K562 (cell line): Measurements from ENCODE around the gene SAMD8. TPM values are rescaled to one million over a fixed set of nuclear protein-coding genes. Genes with fewer than 3 reads are reported as not detected.
"Not testable (repeated sequence)": the region's sequence is repeated elsewhere in the genome, so short reads cannot be mapped to it uniquely, and the experiment has no call there.

Experiments
- ATAC-seq: fragments of 200-7000 bp; cut with Tn5 transposase; 3 replicates; pipeline ENCODE4 v1.9.1; 2020; ENCODE audit warnings: moderate library complexity
- BruUV-seq: library from RNA; stranded (reverse); fragments of 400-500 nt; replicated peaks from 2 replicates; lab custom pipeline; 2021; lab: Mats Ljungman, UMichigan
- CTCF ChIA-PET: fragments of 300-600 bp; formaldehyde crosslinking; extraction: SDS; loops from one replicate; lab custom pipeline; 2021; ENCODE audit warnings: low intra/inter-chr PET ratio; lab: Yijun Ruan, JAX
- POLR2A ChIA-PET: fragments of 300-600, 350-650 bp; sonication (Branson Sonifier 250); formaldehyde crosslinking; extraction: SDS; loops from one replicate; lab custom pipeline; 2021; ENCODE audit warnings: antibody characterized with exemption, inconsistent platforms; lab: Yijun Ruan, JAX
- DNase-seq, 4 experiments: peaks; one replicate each; pipeline versions ENCODE4 v3.0.0 to v3.0.0-alpha.2; 2011 to 2018; ENCODE audit warnings: low spot score in 3 of 4, mixed read lengths in 3 of 4; ENCODE audit errors: extremely low read depth in 1 of 4
- FAIRE-seq: peaks from 2 replicates; lab custom pipeline; 2011; peaks lifted over from hg19 to GRCh38; lab: Jason Lieb, UNC
- H2AFZ ChIP-seq: 2 replicates; pipeline ENCODE4 v1.6.0; 2011; ENCODE audit warnings: low read depth, low read length, control low read depth, inconsistent platforms
- H3K27ac ChIP-seq: fragments of 200-600 bp; 3 replicates; pipeline ENCODE4 v1.8.0; 2011; ENCODE audit warnings: low read depth, mild to moderate bottlenecking, control low read depth, inconsistent platforms, low read length, moderate library complexity, mixed read lengths; ENCODE audit errors: extremely low read depth
- H3K27me3 ChIP-seq, 2 experiments: fragments of 300-600 bp in 1 of 2; 2 replicates in 1 of 2; 3 replicates in 1 of 2; pipeline versions ENCODE4 v1.6.0 to v1.8.0; 2011; ENCODE audit warnings: inconsistent platforms in 2 of 2, low read length in 2 of 2, mild to moderate bottlenecking in 1 of 2, mixed read lengths in 1 of 2, moderate library complexity in 1 of 2; ENCODE audit not compliant: control insufficient read depth in 2 of 2, insufficient read depth in 2 of 2
- H3K36me3 ChIP-seq: fragments of 300-600 bp; 3 replicates; pipeline ENCODE4 v1.8.0; 2011; ENCODE audit warnings: mild to moderate bottlenecking, low read length, inconsistent platforms; ENCODE audit not compliant: control insufficient read depth, insufficient read depth
- H3K4me1 ChIP-seq, 2 experiments: fragments of 200-600 bp in 1 of 2; replicated peaks in 1 of 2; 2 replicates in 1 of 2; 3 replicates in 1 of 2; pipeline versions ENCODE4 v1.5.1 to v1.8.0; 2011; ENCODE audit warnings: inconsistent platforms in 2 of 2, low read length in 2 of 2, mild to moderate bottlenecking in 1 of 2, mixed read lengths in 1 of 2, moderate library complexity in 1 of 2; ENCODE audit not compliant: control insufficient read depth in 2 of 2, insufficient read depth in 2 of 2
- H3K4me2 ChIP-seq: 2 replicates; pipeline ENCODE4 v1.6.1; 2011; ENCODE audit warnings: low read length, control low read depth, inconsistent platforms, mixed read lengths; ENCODE audit not compliant: insufficient read depth
- H3K4me3 ChIP-seq: fragments of 200-600 bp; sonication (generic), shearing (Covaris generic); 2 replicates; pipeline ENCODE4 v1.5.1; 2016; ENCODE audit warnings: control low read depth, inconsistent platforms
- H3K79me2 ChIP-seq: fragments of 200-600 bp; 3 replicates; pipeline ENCODE4 v1.8.0; 2011; ENCODE audit warnings: low read length, inconsistent platforms; ENCODE audit not compliant: control insufficient read depth, insufficient read depth
- H3K9ac ChIP-seq, 2 experiments: 2 replicates each; pipeline versions ENCODE4 v1.6.0 to v1.6.1; 2011; ENCODE audit warnings: low read depth in 2 of 2, low read length in 2 of 2, control low read depth in 1 of 2, inconsistent platforms in 1 of 2, mild to moderate bottlenecking in 1 of 2, mixed read lengths in 1 of 2; ENCODE audit not compliant: insufficient read depth in 1 of 2
- H3K9me1 ChIP-seq: one replicate; pipeline ENCODE4 v1.6.0; 2011; ENCODE audit warnings: inconsistent platforms, mild to moderate bottlenecking, low read length, moderate library complexity; ENCODE audit not compliant: control insufficient read depth, insufficient read depth
- H3K9me3 ChIP-seq: replicated peaks from 2 replicates; pipeline ENCODE4 v1.5.1; 2011; ENCODE audit warnings: low read depth, low read length, inconsistent platforms; ENCODE audit not compliant: control insufficient read depth, insufficient read depth
- H4K20me1 ChIP-seq: replicated peaks from 2 replicates; pipeline ENCODE4 v1.6.1; 2011; ENCODE audit warnings: low read length, inconsistent platforms, mixed read lengths; ENCODE audit not compliant: control insufficient read depth, insufficient read depth
- WGBS: fragments of 100-300 bp; shearing (Covaris generic); methylation state at CpG from one replicate; pipeline ENCODE4 v1.1.6; 2016; ENCODE audit warnings: low coverage, mixed read lengths; ENCODE audit not compliant: insufficient coverage; ENCODE audit errors: missing lambda C conversion rate; 5-methylcytosine and 5-hydroxymethylcytosine counted together
- in situ Hi-C: fragments of 300-500 bp; cut with MboI; formaldehyde crosslinking; loops from 4 replicates; pipeline ENCODE4 v1.15.0; 2018; ENCODE audit warnings: inconsistent platforms, mixed read lengths
- intact Hi-C: fragments of 100-400 bp; cut with micrococcal nuclease; formaldehyde crosslinking; loops from 2 replicates; pipeline ENCODE4 v1.14.2; 2022
- polyA plus RNA-seq, 8 experiments: library from polyadenylated mRNA; depleted of rRNA in 4 of 8; stranded (reverse) in 5 of 8; unstranded in 3 of 8; fragments of >200 nt; fragmentation: Nextera tagmentation in 2 of 8; fragmentation: Illumina TruSeq in 1 of 8; extraction: Ambion mirVana in 2 of 8; extraction: Trizol in 1 of 8; gene quantifications; 2 replicates each; pipeline versions ENCODE4 v1.2.1 to v1.2.3, GENCODE V29; 2011 to 2014; ENCODE audit warnings: inconsistent platforms in 1 of 8, missing spikeins in 1 of 8
- total RNA-seq, 7 experiments: library from RNA; depleted of rRNA in 6 of 7; stranded (reverse); fragments of >200 nt in 6 of 7; fragmentation: Illumina TruSeq in 2 of 7; extraction: Trizol in 2 of 7; gene quantifications; 2 replicates each; pipeline versions ENCODE4 v1.2.1 to v1.2.3, GENCODE V29; 2011 to 2021; ENCODE audit warnings: low replicate concordance in 1 of 7
- TF ChIP-seq, protein P1 (sequence below): fragments of 450-650 bp; IDR thresholded peaks from 2 replicates; pipeline ENCODE4 v1.6.1; 2017; ENCODE audit warnings: antibody characterized with exemption, mild to moderate bottlenecking

Gene SAMD8
- total and polyA plus RNA-seq, 9 of the 15 experiments (the other 6 are each of a cell fraction or from before 2014, with no cell fraction given) = 2.7 to 16.1 (median 6.2) TPM

GRCh38 chr10:75203046-75203620 lies 91.7 kb downstream of the SAMD8 start:
- intact Hi-C loops, H3K9me1 ChIP-seq, H3K9me3 ChIP-seq, H3K27me3 ChIP-seq, H3K4me2 ChIP-seq, in situ Hi-C loops, FAIRE-seq, H3K36me3 ChIP-seq, H3K79me2 ChIP-seq, H3K27ac ChIP-seq, H3K4me3 ChIP-seq, H4K20me1 ChIP-seq, ATAC-seq, CTCF ChIA-PET, DNase-seq, BruUV-seq: not testable (repeated sequence)
- POLR2A ChIA-PET = interaction anchor here (1.4 to 8.9 kb wide), 4 partner anchors 8 to 31 kb away, joined by 4 to 74 read pairs (median 5); no protein-coding TSS in a partner anchor
- Histone ChIP-seq H2AFZ (peak overlapping the region; percentile 2; the same call in 1 of the 2 replicates), H3K9ac (0 out of 4 replicates have a peak overlapping the region, but pooled peaks of 1 of the 2 experiments have one; percentile 3), H3K4me1 (peaks cover 17 to 19% of the 10 kb centered on the region in 2 experiments)
- TF ChIP-seq, protein P1, sequence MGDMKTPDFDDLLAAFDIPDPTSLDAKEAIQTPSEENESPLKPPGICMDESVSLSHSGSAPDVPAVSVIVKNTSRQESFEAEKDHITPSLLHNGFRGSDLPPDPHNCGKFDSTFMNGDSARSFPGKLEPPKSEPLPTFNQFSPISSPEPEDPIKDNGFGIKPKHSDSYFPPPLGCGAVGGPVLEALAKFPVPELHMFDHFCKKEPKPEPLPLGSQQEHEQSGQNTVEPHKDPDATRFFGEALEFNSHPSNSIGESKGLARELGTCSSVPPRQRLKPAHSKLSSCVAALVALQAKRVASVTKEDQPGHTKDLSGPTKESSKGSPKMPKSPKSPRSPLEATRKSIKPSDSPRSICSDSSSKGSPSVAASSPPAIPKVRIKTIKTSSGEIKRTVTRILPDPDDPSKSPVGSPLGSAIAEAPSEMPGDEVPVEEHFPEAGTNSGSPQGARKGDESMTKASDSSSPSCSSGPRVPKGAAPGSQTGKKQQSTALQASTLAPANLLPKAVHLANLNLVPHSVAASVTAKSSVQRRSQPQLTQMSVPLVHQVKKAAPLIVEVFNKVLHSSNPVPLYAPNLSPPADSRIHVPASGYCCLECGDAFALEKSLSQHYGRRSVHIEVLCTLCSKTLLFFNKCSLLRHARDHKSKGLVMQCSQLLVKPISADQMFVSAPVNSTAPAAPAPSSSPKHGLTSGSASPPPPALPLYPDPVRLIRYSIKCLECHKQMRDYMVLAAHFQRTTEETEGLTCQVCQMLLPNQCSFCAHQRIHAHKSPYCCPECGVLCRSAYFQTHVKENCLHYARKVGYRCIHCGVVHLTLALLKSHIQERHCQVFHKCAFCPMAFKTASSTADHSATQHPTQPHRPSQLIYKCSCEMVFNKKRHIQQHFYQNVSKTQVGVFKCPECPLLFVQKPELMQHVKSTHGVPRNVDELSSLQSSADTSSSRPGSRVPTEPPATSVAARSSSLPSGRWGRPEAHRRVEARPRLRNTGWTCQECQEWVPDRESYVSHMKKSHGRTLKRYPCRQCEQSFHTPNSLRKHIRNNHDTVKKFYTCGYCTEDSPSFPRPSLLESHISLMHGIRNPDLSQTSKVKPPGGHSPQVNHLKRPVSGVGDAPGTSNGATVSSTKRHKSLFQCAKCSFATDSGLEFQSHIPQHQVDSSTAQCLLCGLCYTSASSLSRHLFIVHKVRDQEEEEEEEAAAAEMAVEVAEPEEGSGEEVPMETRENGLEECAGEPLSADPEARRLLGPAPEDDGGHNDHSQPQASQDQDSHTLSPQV = 0 out of 2 replicates have a peak, but pooled peaks have one; percentile 8
- WGBS = 56% methylated on average over 8 of the region's 11 CpGs
